Measurements from ENCODE around the gene KLHL25. TPM values are rescaled to one million over a fixed set of nuclear protein-coding genes. Genes with fewer than 3 reads are reported as not detected.

The KLHL25 gene
- total RNA-seq, 1 experiment from 2014 or later = 18.4 TPM

DNA sequence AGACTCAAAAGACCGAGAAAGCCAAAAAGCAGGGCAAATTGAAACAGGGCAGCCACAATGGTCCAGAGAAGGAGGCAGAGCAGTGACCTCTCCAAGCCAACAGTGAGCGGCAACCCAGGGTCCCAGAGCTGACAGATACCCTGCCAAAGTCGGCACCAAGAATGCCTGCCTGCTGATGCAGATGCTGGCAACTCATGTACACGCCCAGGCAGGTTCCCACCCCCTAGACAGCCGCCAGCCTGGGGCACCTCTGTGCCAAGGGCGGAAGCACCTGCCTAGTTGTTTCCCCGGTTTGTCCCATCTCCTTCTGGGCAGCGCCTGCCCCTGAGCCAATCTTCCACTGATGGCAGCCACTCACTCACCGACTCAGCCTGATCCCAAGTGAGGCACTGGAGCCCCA lies 22.1 kb downstream of the KLHL25 start:
- no peak for TF ChIP-seq CTCF (conservative IDR thresholded peaks at IDR 0.05)
- no peak overlapping the region for H3K56ac ChIP-seq (ENCODE audit: insufficient read length, low read depth, low read length)
- no peak overlapping the region for H2BK20ac ChIP-seq (ENCODE audit: low read depth, low read length, poor library complexity, severe bottlenecking)
- H4K91ac ChIP-seq (ENCODE audit: insufficient read length, low read depth, low read length) = no peak overlapping the region
- H2BK15ac ChIP-seq (ENCODE audit: low read depth, low read length) = no peak overlapping the region
- no peaks in the 10 kb centered on the region for H3K9me3 ChIP-seq (ENCODE audit: control insufficient read depth, low read depth, low read length)
- no peak overlapping the region for H2BK5ac ChIP-seq (ENCODE audit: insufficient read length, low read length)
- H3T11ph ChIP-seq (ENCODE audit: low read length) = no peak overlapping the region
- no peak overlapping the region for H3K23ac ChIP-seq (ENCODE audit: insufficient read length, low read depth, low read length)
- no peak overlapping the region for H3K4me3 Mint-ChIP-seq
- H2AK5ac ChIP-seq (ENCODE audit: insufficient read length, low read length) = no peak overlapping the region
- H3K9me3 Mint-ChIP-seq = no peaks in the 10 kb centered on the region
- H3K27me3 Mint-ChIP-seq (ENCODE audit: low read depth) = no peaks in the 10 kb centered on the region
- H2BK12ac ChIP-seq (ENCODE audit: insufficient read length, low read depth, low read length) = no peak overlapping the region
- H3K18ac ChIP-seq (ENCODE audit: insufficient read length, low read depth, low read length) = no peak overlapping the region
- no peak overlapping the region for H3K4ac ChIP-seq (ENCODE audit: low read depth, low read length)
- H3K4me2 ChIP-seq (ENCODE audit: insufficient read depth, insufficient read length, low read length) = no peak overlapping the region
- no peak overlapping the region for H3K9ac ChIP-seq (ENCODE audit: extremely low read depth, insufficient read length, low read length)
- H3K14ac ChIP-seq (ENCODE audit: insufficient read depth, low read length) = no peak overlapping the region; the same call in 1 of the 2 replicates
- no peaks in the 10 kb centered on the region; the same call in 1 of the 2 replicates for H3K4me1 ChIP-seq (ENCODE audit: insufficient read depth, low read length)
- no peak overlapping the region for H3K27ac ChIP-seq (ENCODE audit: insufficient read length, low read depth, low read length)
- no peaks in the 10 kb centered on the region for H4K20me1 ChIP-seq (ENCODE audit: control insufficient read depth, insufficient read depth, insufficient read length)
- no peak overlapping the region for H2BK120ac ChIP-seq (ENCODE audit: low read depth, low read length, poor library complexity, severe bottlenecking)
- DNase-seq = no peak
- H3K23me2 ChIP-seq (ENCODE audit: insufficient read length, low read depth, low read length, poor library complexity, severe bottlenecking) = no peaks in the 10 kb centered on the region
- peaks cover 19% of the 10 kb centered on the region for H3K79me1 ChIP-seq (ENCODE audit: insufficient read depth, low read depth, low read length, poor library complexity, severe bottlenecking)
- no peak overlapping the region for H4K8ac ChIP-seq (replicated peaks; ENCODE audit: insufficient read length, low read depth, low read length)
- peaks cover 23% of the 10 kb centered on the region for H3K79me2 ChIP-seq (ENCODE audit: insufficient read depth, low read length)
- H2AFZ ChIP-seq (ENCODE audit: low read length) = no peak overlapping the region
- peak overlapping the region; percentile 46 to 85 (median 80); a peak in 3 of 7 replicates for H3K27ac Mint-ChIP-seq
- H3K4me1 Mint-ChIP-seq = peaks cover 15 to 20% of the 10 kb centered on the region in 2 experiments
- WGBS (ENCODE audit: extremely low coverage, insufficient read length, low lambda C conversion rate) = no CpG with 5 or more reads among the region's 9 CpGs
- no peak overlapping the region for H4K5ac ChIP-seq (ENCODE audit: insufficient read length, low read depth, low read length)
- H3K36me3 Mint-ChIP-seq (ENCODE audit: insufficient read depth in 1 of 3, low read depth in 3 of 3) = peaks cover 23 to 28% (median 25%) of the 10 kb centered on the region in 3 experiments; a peak in 6 of 7 replicates
- H3K27me3 ChIP-seq (ENCODE audit: insufficient read depth, low read length) = no peaks in the 10 kb centered on the region
